ENCODE results near the gene DUSP6. TPM values are rescaled to one million over a fixed set of nuclear protein-coding genes. Genes with fewer than 3 reads are reported as not detected.

DUSP6 gene
- total and polyA plus RNA-seq, 2 of the 13 experiments (the other 11 are each of a cell fraction or from before 2014, with no cell fraction given): 40.9 to 161 TPM

- TF ChIP-seq ZSCAN25 (CRISPR knock-in tag; IDR thresholded peaks at IDR 0.05): no peak
- TF ChIP-seq ZNF644 (CRISPR knock-in tag; IDR thresholded peaks at IDR 0.05; ENCODE audit: low read depth): 0 out of 2 replicates have a peak, but pooled peaks have one; percentile 24
- TF ChIP-seq LCORL (IDR thresholded peaks at IDR 0.05): peak; percentile 32; the same call in 1 of the 2 replicates
- peak; percentile 41; the same call in 1 of the 2 replicates for TF ChIP-seq LCORL (CRISPR knock-in tag; IDR thresholded peaks at IDR 0.05)
- no peak for TF ChIP-seq HNRNPH1 (optimal IDR thresholded peaks at IDR 0.05; ENCODE audit: low read depth, low read length)
- peak; percentile 36; the same call in 1 of the 2 replicates for TF ChIP-seq HOMEZ (CRISPR knock-in tag; IDR thresholded peaks at IDR 0.05; ENCODE audit: low read depth)
- no peak for TF ChIP-seq ZNF513 (CRISPR knock-in tag; conservative IDR thresholded peaks at IDR 0.05)
- peak; percentile 47; the same call in 1 of the 2 replicates for TF ChIP-seq ZNF331 (CRISPR knock-in tag; IDR thresholded peaks at IDR 0.05)
- no peak for TF ChIP-seq RBAK (CRISPR knock-in tag; IDR thresholded peaks at IDR 0.05)
- TF ChIP-seq IRX3 (CRISPR knock-in tag; IDR thresholded peaks at IDR 0.05; ENCODE audit: borderline replicate concordance, low read depth): no peak
- no peak for TF ChIP-seq MBD4 (IDR thresholded peaks at IDR 0.05; ENCODE audit: borderline replicate concordance, low read length)
- TF ChIP-seq HOXD1 (CRISPR knock-in tag; IDR thresholded peaks at IDR 0.05): peak; percentile 98
- TF ChIP-seq SP5 (CRISPR knock-in tag; IDR thresholded peaks at IDR 0.05; ENCODE audit: borderline replicate concordance, low read depth): peak; percentile 90
- TF ChIP-seq JUND (CRISPR knock-in tag; IDR thresholded peaks at IDR 0.05): no peak
- TF ChIP-seq ZNF878 (CRISPR knock-in tag; IDR thresholded peaks at IDR 0.05): peak; percentile 66; the same call in 1 of the 2 replicates
- no peak for TF ChIP-seq HMGA1 (CRISPR knock-in tag; conservative IDR thresholded peaks at IDR 0.05)
- TF ChIP-seq TOE1 (CRISPR knock-in tag; IDR thresholded peaks at IDR 0.05): no peak
- no peak for TF ChIP-seq ZFP36 (IDR thresholded peaks at IDR 0.05; ENCODE audit: borderline replicate concordance, low read depth, low read length, partially characterized antibody)
- no peak for TF ChIP-seq ZFP37 (CRISPR knock-in tag; IDR thresholded peaks at IDR 0.05; ENCODE audit: borderline replicate concordance)
- no peak for TF ChIP-seq EEA1 (CRISPR knock-in tag; IDR thresholded peaks at IDR 0.05; ENCODE audit: borderline replicate concordance)
- TF ChIP-seq NKX3-1 (CRISPR knock-in tag; IDR thresholded peaks at IDR 0.05): no peak
- no peak for TF ChIP-seq BCLAF1 (IDR thresholded peaks at IDR 0.05)
- no peak for TF ChIP-seq SNRNP70 (IDR thresholded peaks at IDR 0.05; ENCODE audit: low read depth, low read length)
- TF ChIP-seq EP300 (IDR thresholded peaks at IDR 0.05; ENCODE audit: low read depth in 2 of 2, low read length in 2 of 2): peak in 1 of 2 experiments; percentile 84; a peak in 2 of 4 replicates
- peak; percentile 75; the same call in 1 of the 2 replicates for TF ChIP-seq EP300 (CRISPR knock-in tag; IDR thresholded peaks at IDR 0.05; ENCODE audit: borderline replicate concordance)
Measured at GRCh38 chr12:89391726-89392336, 39.5 kb upstream of the DUSP6 start (continued).
